ENCODE data around the gene EXOC3. TPM values are rescaled to one million over a fixed set of nuclear protein-coding genes. Genes with fewer than 3 reads are reported as not detected.

EXOC3 gene
- total RNA-seq, 1 donor from 2014 or later = 19.2 TPM

DNA sequence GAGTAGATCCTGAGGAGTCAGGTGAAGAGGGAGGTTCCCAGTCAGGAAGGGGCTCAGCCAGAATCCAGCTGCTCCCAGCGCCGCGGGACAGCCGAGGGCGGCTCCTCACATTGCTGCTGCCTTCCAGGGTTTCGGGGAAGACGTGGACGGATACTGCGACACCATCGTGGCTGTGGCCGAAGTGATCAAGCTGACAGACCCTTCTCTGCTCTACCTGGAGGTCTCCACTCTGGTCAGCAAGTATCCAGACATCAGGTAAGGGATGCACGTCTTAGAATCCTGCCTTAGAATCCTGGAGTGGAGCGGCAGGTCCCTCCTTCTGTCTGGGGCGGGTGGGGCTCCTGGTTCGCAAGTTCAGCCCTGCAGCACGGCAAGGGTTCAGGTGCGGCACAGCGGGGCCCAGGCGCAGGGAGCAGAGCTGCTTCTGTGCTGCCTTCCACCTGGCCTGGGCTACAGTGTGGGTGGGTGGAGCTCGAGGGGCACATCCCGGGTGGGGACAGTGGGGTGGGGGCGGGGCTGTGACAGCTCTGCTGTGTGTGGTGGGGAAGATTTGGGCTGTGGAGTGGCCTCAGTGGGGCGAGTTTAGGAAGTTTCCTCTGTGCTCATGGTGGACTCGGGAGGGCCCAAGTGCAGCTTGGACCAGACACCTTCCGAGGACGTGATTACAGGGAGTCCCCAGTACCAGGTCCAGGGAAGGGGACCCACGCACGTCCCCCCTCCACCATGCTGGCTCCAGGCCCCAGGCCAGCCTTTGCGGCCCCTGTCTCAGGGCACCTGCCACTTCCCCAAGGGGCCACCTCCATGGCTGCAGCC is 22.8 kb downstream of the EXOC3 start:
- DNase-seq (ENCODE audit: low spot score) = no peak
- Histone ChIP-seq H3K9me3 (ENCODE audit: low read depth) (no peaks in the 10 kb centered on the region), H3K4me3 (no peak overlapping the region), H2AFZ (replicated peaks) (no peak overlapping the region), H3K79me2 (ENCODE audit: low read depth) (no peaks in the 10 kb centered on the region), H3K27ac (no peak overlapping the region), H3K4me2 (no peak overlapping the region), H3K27me3 (no peaks in the 10 kb centered on the region), H3K9ac (no peak overlapping the region), H3K36me3 (no peaks in the 10 kb centered on the region), H4K20me1 (ENCODE audit: low read depth) (peaks cover under 1% of the 10 kb centered on the region), H3K4me1 (no peaks in the 10 kb centered on the region), H3F3A (ENCODE audit: low read depth) (no peaks in the 10 kb centered on the region)
- H3K27me3 Mint-ChIP-seq (ENCODE audit: insufficient read depth, low read depth) = peaks cover 2% of the 10 kb centered on the region
- H3K4me3 Mint-ChIP-seq = no peak overlapping the region
- no peaks in the 10 kb centered on the region for H3K9me3 Mint-ChIP-seq
- no peak overlapping the region for H3K27ac Mint-ChIP-seq
- TF ChIP-seq, protein P1, sequence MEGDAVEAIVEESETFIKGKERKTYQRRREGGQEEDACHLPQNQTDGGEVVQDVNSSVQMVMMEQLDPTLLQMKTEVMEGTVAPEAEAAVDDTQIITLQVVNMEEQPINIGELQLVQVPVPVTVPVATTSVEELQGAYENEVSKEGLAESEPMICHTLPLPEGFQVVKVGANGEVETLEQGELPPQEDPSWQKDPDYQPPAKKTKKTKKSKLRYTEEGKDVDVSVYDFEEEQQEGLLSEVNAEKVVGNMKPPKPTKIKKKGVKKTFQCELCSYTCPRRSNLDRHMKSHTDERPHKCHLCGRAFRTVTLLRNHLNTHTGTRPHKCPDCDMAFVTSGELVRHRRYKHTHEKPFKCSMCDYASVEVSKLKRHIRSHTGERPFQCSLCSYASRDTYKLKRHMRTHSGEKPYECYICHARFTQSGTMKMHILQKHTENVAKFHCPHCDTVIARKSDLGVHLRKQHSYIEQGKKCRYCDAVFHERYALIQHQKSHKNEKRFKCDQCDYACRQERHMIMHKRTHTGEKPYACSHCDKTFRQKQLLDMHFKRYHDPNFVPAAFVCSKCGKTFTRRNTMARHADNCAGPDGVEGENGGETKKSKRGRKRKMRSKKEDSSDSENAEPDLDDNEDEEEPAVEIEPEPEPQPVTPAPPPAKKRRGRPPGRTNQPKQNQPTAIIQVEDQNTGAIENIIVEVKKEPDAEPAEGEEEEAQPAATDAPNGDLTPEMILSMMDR (IDR thresholded peaks at IDR 0.05) = no peak
- no peak for TF ChIP-seq EZH2 (IDR thresholded peaks at IDR 0.05)
- no peak for TF ChIP-seq EZH2phosphoT487 (IDR thresholded peaks at IDR 0.05)
- peaks cover 3% of the 10 kb centered on the region for H3K4me1 Mint-ChIP-seq
- H3K36me3 Mint-ChIP-seq = peaks cover 12% of the 10 kb centered on the region

DNA sequence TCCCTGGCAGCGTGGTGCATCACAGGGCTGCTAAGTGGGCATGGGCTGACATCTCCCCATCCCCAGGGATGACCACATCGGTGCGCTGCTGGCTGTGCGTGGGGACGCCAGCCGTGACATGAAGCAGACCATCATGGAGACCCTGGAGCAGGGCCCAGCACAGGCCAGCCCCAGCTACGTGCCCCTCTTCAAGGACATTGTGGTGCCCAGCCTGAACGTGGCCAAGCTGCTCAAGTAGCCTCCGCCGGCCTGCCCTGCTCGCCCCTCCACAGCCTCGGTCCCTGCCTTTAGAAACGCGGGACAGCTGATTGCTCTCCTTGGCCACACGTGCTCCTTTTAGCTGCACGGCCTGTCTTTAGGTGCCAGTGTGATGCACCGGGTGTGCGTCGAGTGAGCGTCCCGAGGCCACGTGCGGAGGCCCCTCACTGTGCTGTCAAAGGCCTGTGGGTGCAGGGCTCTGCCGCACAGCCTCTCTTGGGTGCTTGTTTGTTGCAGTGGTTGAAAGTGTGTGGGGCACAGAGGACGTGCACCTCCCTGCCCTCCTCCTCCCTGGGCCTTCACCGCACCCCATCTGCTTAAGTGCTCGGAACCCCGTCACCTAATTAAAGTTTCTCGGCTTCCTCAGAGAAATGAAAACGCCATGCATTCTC is 23.8 kb downstream of the EXOC3 start:
- no peaks in the 10 kb centered on the region for H3K79me2 ChIP-seq (ENCODE audit: low read depth)
- H3K4me1 ChIP-seq = peaks cover 1% of the 10 kb centered on the region
- Mint-ChIP-seq H3K27me3 (ENCODE audit: insufficient read depth, low read depth) (peaks cover 4% of the 10 kb centered on the region), H3K9me3 (no peaks in the 10 kb centered on the region), H3K27ac (no peak overlapping the region), H3K4me3 (no peak overlapping the region), H3K4me1 (peaks cover 10% of the 10 kb centered on the region), H3K36me3 (peaks cover 10% of the 10 kb centered on the region)
- no peaks in the 10 kb centered on the region for H3K36me3 ChIP-seq
- H3K4me3 ChIP-seq = no peak overlapping the region
- no peak overlapping the region for H3K9ac ChIP-seq
- TF ChIP-seq EZH2 (IDR thresholded peaks at IDR 0.05) (no peak), EZH2phosphoT487 (IDR thresholded peaks at IDR 0.05) (no peak)
- TF ChIP-seq, protein P1 (IDR thresholded peaks at IDR 0.05) = no peak
- peaks cover 11% of the 10 kb centered on the region for H4K20me1 ChIP-seq (ENCODE audit: low read depth)
- no peak overlapping the region for H3K27ac ChIP-seq
- H3K9me3 ChIP-seq (ENCODE audit: low read depth) = no peaks in the 10 kb centered on the region
- no peak for DNase-seq (ENCODE audit: low spot score)
- peaks cover 6% of the 10 kb centered on the region for H3F3A ChIP-seq (ENCODE audit: low read depth)
- no peak overlapping the region for H3K4me2 ChIP-seq
- no peaks in the 10 kb centered on the region for H3K27me3 ChIP-seq
- no peak overlapping the region for H2AFZ ChIP-seq (replicated peaks)

DNA sequence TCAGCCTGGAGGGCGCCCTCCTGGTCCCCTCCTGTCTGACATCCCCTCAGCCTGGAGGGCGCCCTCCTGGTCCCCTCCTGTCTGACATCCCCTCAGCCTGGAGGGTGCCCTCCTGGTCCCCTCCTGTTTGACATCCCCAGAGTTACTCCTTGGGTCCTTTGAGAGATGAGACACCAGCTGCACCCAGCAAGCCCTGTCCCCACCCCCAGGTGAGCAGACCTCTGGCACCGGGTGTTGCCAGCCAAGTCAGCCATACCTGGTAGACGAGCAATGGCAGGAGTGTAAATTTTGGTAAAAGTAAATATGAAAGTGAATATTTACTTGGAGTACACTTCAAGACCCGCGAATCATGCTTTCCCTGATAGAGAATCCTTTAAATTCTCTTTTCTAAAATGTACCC is 25.4 kb downstream of the EXOC3 start:
- Histone ChIP-seq H3K36me3 (no peaks in the 10 kb centered on the region), H4K20me1 (ENCODE audit: low read depth) (peaks cover 14% of the 10 kb centered on the region), H3K27me3 (peaks cover 3% of the 10 kb centered on the region), H3K4me1 (peaks cover 11% of the 10 kb centered on the region), H3K27ac (no peak overlapping the region), H3K79me2 (ENCODE audit: low read depth) (peaks cover 5% of the 10 kb centered on the region), H3K4me3 (no peak overlapping the region), H3F3A (ENCODE audit: low read depth) (peaks cover 8% of the 10 kb centered on the region), H3K9me3 (ENCODE audit: low read depth) (no peaks in the 10 kb centered on the region), H2AFZ (replicated peaks) (no peak overlapping the region), H3K9ac (no peak overlapping the region), H3K4me2 (no peak overlapping the region)
- Mint-ChIP-seq H3K4me3 (no peak overlapping the region), H3K36me3 (peaks cover 6% of the 10 kb centered on the region), H3K27me3 (ENCODE audit: insufficient read depth, low read depth) (peaks cover 3% of the 10 kb centered on the region), H3K4me1 (peaks cover 13% of the 10 kb centered on the region), H3K27ac (no peak overlapping the region), H3K9me3 (no peaks in the 10 kb centered on the region)
- no peak for TF ChIP-seq EZH2 (IDR thresholded peaks at IDR 0.05)
- TF ChIP-seq, protein P1 (IDR thresholded peaks at IDR 0.05) = no peak
- TF ChIP-seq EZH2phosphoT487 (IDR thresholded peaks at IDR 0.05) = no peak
- DNase-seq (ENCODE audit: low spot score) = no peak

Measured in neural progenitor cell (in vitro differentiated cells).